Parathyroid adenoma (tissue), 2 donors: Measurements from ENCODE around the gene ACAA2.

ENCODE experiments used
- H2AFZ ChIP-seq: fragments of 300-600 bp; sonication (generic); one replicate; pipeline ENCODE4 v1.7.0; 2017; ENCODE audit warnings: antibody characterized with exemption, mild to moderate bottlenecking
- H3K27ac ChIP-seq: fragments of 300-600 bp; sonication (generic); one replicate; pipeline ENCODE4 v1.7.0; 2017
- H3K27me3 ChIP-seq: fragments of 300-600 bp; sonication (generic); one replicate; pipeline ENCODE4 v1.7.0; 2017; ENCODE audit warnings: low read length; ENCODE audit not compliant: control insufficient read depth, insufficient read depth
- H3K36me3 ChIP-seq: fragments of 300-600 bp; sonication (generic); one replicate; pipeline ENCODE4 v1.7.0; 2017; ENCODE audit warnings: low read length; ENCODE audit not compliant: control insufficient read depth, insufficient read depth
- H3K4me1 ChIP-seq: fragments of 300-600 bp; sonication (generic); one replicate; pipeline ENCODE4 v1.7.0; 2017; ENCODE audit warnings: control low read depth
- H3K4me2 ChIP-seq: fragments of 300-600 bp; sonication (generic); one replicate; pipeline ENCODE4 v1.7.0; 2017; ENCODE audit warnings: low read length
- H3K4me3 ChIP-seq: fragments of 300-600 bp; sonication (generic); one replicate; pipeline ENCODE4 v1.7.0; 2017; ENCODE audit warnings: low read depth, low read length
- H3K79me2 ChIP-seq: fragments of 300-600 bp; sonication (generic); one replicate; pipeline ENCODE4 v1.7.0; 2017; ENCODE audit warnings: control low read depth
- H3K9ac ChIP-seq: fragments of 300-600 bp; sonication (generic); one replicate; pipeline ENCODE4 v1.7.0; 2017; ENCODE audit warnings: mild to moderate bottlenecking
- H3K9me3 ChIP-seq: fragments of 300-600 bp; sonication (generic); one replicate; pipeline ENCODE4 v1.7.0; 2017; ENCODE audit warnings: low read length; ENCODE audit not compliant: control insufficient read depth
- TF ChIP-seq, protein P1 (sequence below): fragments of 300-600 bp; sonication (generic); IDR thresholded peaks from one replicate; pipeline ENCODE4 v1.7.0; 2017; ENCODE audit warnings: antibody characterized with exemption, mild to moderate bottlenecking
- donor health status: primary hyperparathyroidism.

ACAA2 gene

GRCh38 chr18:49833814-49834213 lies 20.5 kb upstream of the ACAA2 start:
- TF ChIP-seq, protein P1, sequence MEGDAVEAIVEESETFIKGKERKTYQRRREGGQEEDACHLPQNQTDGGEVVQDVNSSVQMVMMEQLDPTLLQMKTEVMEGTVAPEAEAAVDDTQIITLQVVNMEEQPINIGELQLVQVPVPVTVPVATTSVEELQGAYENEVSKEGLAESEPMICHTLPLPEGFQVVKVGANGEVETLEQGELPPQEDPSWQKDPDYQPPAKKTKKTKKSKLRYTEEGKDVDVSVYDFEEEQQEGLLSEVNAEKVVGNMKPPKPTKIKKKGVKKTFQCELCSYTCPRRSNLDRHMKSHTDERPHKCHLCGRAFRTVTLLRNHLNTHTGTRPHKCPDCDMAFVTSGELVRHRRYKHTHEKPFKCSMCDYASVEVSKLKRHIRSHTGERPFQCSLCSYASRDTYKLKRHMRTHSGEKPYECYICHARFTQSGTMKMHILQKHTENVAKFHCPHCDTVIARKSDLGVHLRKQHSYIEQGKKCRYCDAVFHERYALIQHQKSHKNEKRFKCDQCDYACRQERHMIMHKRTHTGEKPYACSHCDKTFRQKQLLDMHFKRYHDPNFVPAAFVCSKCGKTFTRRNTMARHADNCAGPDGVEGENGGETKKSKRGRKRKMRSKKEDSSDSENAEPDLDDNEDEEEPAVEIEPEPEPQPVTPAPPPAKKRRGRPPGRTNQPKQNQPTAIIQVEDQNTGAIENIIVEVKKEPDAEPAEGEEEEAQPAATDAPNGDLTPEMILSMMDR = no peak
- Histone ChIP-seq H3K79me2 (no peaks in the 10 kb centered on the region), H3K4me3 (no peak overlapping the region), H3K27ac (no peak overlapping the region), H2AFZ (no peak overlapping the region), H3K9ac (no peak overlapping the region), H3K4me1 (no peaks in the 10 kb centered on the region), H3K4me2 (no peak overlapping the region), H3K27me3 (no peaks in the 10 kb centered on the region), H3K36me3 (no peaks in the 10 kb centered on the region), H3K9me3 (no peaks in the 10 kb centered on the region)

GRCh38 chr18:49832221-49832647 lies 18.9 kb upstream of the ACAA2 start:
- TF ChIP-seq, protein P1 = no peak
- Histone ChIP-seq H3K27me3 (no peaks in the 10 kb centered on the region), H3K79me2 (no peaks in the 10 kb centered on the region), H3K36me3 (no peaks in the 10 kb centered on the region), H3K9ac (no peak overlapping the region), H2AFZ (no peak overlapping the region), H3K4me1 (no peaks in the 10 kb centered on the region), H3K4me2 (no peak overlapping the region), H3K4me3 (no peak overlapping the region), H3K9me3 (no peaks in the 10 kb centered on the region), H3K27ac (no peak overlapping the region)

DNA sequence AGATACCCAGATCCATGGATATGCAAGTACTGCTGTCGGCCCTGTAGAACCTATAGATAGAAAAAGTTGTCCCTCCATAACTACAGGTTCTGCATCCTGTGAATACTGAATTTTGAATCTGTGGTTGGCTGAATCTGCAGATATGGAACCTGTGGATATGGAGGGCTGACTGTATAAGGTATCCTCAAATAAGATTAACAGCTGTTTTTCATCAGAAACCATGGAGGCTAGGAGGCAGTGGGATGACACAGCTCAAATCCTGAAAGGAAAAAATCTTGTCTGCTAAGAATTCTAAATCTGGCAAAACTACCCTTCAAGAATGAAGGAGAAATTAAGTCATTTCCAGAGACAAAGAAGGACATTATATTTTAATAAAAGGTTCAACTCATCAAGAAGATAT lies 14.7 kb upstream of the ACAA2 start:
- TF ChIP-seq, protein P1 = no peak

DNA sequence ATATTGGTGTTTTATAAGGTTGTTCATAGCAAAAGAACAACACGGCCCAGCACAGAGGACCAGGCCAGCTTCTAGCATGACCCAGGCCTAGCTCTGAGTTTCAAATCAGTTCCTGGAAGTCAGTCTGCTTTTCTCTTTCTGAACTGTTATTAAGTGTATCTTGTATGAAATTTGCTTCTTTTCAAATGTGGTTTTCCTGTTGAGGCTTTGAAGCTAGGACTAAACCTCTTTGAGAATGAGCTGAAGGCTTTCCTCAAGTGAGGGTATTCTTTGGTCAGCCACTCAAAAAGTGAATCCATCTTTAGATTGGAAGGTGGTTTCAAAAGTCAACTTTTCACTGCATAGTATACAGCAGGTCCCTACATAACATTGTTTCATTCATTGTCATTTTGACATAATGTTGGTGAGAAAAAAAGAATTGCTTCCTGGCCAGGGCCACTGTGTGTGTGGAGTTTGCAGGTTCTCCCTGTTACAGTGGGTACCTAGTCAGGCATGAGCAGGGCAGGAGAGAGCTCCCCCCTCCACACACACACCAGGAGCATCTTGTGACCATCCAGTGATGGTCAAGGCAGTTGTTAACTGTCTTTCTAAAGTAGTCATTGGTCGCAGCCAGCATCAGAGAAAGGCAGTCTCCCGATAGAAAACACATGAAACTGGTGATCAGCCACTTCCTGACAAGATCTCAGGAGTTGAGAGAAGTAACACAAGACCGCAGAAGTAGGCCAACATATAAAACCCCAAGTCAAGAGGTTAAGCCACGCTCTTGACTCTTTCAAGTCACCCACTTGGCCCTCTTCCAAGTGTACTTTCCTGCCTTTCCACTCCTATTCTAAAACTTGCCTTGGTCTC lies 6.7 kb upstream of the ACAA2 start:
- H3K36me3 ChIP-seq = no peaks in the 10 kb centered on the region
- H3K4me1 ChIP-seq = no peaks in the 10 kb centered on the region
- no peak overlapping the region for H3K9ac ChIP-seq
- TF ChIP-seq, protein P1 = no peak
- H3K27me3 ChIP-seq = no peaks in the 10 kb centered on the region
- no peak overlapping the region for H3K4me3 ChIP-seq
- no peak overlapping the region for H3K27ac ChIP-seq
- no peak overlapping the region for H2AFZ ChIP-seq
- no peaks in the 10 kb centered on the region for H3K9me3 ChIP-seq
- no peak overlapping the region for H3K4me2 ChIP-seq
- H3K79me2 ChIP-seq = no peaks in the 10 kb centered on the region

More for the DNA sequence above, 14.7 kb upstream of the ACAA2 start:
- H3K9ac ChIP-seq = no peak overlapping the region
- H3K4me2 ChIP-seq = no peak overlapping the region
- H3K36me3 ChIP-seq = no peaks in the 10 kb centered on the region
- H3K4me1 ChIP-seq = no peaks in the 10 kb centered on the region
- H3K27ac ChIP-seq = no peak overlapping the region
- H3K9me3 ChIP-seq = no peaks in the 10 kb centered on the region
- H3K27me3 ChIP-seq = no peaks in the 10 kb centered on the region
- H3K4me3 ChIP-seq = no peak overlapping the region
- H3K79me2 ChIP-seq = no peaks in the 10 kb centered on the region
- H2AFZ ChIP-seq = no peak overlapping the region
